HG03457 (cell line): ENCODE results near the gene OLFML2B.

ENCODE experiments used
- ATAC-seq: cut with Tn5 transposase; IDR thresholded peaks from one replicate; pipeline ENCODE4 v1.9.1; 2021; ENCODE audit warnings: moderate number of reproducible peaks; ENCODE audit not compliant: unreplicated experiment

Gene OLFML2B

DNA sequence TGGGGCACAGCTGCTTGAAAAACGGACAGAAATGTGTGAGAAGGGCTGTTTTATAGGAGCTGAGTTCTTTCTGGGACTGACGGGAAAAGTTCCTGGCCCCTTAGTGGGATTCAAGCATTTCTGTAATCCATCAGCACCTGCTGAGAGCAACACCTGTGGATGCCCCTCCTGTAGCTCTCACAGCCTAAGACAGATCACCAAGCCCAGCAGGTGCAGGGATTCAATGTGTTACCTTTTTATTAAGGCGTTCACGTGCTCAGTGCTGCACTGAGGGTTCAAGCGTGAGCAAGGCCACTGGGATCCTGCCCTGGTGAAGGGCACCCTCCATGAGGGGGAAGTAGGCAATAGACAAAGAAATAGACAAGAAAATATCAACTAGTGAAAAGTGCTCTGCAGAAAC is 14.9 kb downstream of the OLFML2B start:
- ATAC-seq, result no peak

DNA sequence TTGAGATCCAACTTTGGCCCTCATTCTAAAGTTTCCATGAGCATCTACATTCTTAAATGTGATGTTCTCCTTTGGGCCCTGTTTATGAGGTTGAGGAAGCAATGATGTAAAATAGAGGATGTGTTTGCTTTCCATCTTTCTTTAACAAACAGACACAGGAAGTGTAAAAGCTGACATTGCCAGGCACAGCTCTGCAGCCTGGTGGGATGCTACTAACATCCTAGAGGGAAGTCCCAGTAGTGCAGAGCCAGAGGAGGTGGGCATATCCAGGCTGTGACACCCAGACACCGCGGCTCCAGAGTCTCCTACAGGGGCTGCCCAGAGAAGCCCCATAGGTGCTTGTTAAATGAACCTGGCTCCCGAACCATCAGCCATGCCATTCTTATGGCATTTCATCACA is 16.2 kb downstream of the OLFML2B start:
- no peak for ATAC-seq

DNA sequence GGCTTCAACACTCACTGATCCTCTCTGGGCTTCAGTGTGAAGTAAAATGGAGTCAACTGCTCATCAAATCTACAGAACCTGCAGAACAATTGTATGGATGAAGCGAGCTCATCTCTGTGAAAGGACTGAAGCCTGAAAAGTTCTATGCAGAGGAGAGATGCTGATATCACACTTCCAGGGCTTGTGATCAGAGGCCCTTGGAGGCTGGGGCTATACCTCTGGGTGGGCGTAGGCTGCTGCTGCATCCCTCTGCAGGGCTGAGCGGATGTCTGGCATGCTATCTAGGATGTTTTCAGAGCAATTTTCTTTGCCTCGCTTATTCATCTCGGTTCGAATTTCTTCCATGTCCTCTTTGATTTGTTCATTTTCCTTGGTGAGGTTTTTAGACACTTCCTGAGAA is 17.6 kb downstream of the OLFML2B start:
- no peak for ATAC-seq

DNA sequence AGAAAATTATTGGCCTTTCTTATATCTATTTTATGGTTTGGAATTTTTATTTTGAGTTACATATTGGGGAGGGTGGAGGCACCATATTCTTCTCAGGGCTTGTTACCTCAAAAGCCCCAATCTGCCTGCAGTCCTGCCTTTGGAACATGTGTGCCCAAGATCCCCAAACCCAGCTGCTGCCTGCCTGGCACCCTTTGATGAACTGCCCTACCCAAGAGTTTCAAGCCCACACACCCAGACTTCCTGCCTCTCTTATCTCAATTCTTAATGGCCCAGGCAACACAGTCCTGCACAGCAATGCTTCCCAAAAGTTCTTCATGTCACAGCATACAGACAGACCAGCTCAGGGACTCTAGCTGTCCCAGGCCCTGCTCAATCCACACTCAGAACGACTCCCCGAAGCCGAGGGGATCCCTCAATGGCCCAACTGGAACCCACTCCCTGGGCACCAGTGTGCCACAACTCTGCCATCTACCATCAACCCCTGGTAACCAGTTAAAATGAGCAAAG is 19.2 kb downstream of the OLFML2B start:
- no peak for ATAC-seq

GRCh38 chr1:162003830-162004215 is 19.8 kb downstream of the OLFML2B start:
- ATAC-seq, result no peak

- no peak for ATAC-seq
These were observed 20.4 kb downstream of the OLFML2B start for GRCh38 chr1:162003061-162003829.

GRCh38 chr1:162000053-162000420 is 23.6 kb downstream of the OLFML2B start:
- ATAC-seq, result no peak

GRCh38 chr1:161999301-162000052 is 24.2 kb downstream of the OLFML2B start:
- ATAC-seq, result no peak

- ATAC-seq, result no peak
These were observed 24.9 kb downstream of the OLFML2B start for GRCh38 chr1:161998811-161999210.

GRCh38 chr1:161997152-161997551 is 26.5 kb downstream of the OLFML2B start:
- ATAC-seq, result no peak

DNA sequence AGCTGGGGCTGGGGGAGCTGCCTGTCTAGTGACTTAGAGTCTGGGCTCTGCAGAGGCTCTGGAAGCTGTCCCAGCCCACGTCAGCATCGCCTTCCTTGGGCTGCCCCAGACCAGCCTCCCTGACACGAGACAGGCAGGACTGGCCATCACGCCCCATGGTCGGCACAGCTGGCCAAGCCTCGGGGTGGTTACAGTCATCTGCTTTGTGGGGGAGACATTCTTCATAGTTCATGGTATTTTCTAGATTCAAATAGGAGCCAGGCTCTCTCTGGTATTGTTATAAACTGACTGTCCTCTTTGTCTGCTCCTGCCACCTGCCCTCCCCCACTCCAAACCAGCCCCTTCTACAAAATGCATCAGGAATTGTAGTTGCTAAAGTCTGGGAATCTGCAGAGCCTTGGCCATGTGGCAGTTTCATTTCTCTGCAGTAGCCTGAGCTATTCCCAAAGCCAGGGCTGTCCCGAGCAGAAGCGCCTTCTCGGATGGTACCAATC is 29.4 kb downstream of the OLFML2B start:
- no peak for ATAC-seq

DNA sequence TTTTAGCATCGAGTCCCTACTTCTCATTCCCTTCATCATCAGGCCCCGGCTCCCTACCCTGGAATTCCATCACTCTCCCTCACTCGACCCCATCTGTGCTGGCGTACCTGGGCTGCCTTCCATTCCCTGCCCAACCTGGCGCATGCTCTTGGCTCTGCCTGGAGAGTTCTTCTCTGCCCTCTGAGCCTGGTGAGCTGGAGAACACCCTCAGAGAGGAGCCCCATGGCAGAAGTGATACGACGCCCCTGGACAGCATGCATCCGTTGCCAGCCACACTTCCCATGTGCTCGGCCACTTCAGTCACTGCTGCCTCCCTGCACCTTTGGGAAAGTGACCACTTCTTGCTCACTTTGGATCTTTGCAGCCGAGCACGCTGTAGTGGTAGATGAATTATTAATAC is 30.1 kb downstream of the OLFML2B start:
- no peak for ATAC-seq

DNA sequence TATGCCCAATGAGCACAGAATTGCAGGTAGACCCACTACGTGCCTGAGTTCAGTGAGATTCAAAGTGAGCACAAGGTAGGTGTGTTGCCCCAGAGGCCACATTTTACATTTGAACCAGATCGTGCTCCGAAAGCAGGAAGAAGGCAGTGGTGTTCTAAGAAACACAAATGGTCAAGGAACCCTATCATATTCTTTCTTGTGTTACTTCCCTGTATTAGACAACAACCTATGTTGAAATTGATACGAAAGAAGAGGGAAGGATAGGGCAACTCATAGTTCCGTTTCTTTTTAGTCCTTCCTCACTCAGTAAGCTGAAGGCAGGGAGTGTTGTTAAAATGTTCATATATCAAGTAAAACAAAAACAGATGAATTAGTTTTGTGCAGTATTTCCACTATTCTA is 33.9 kb downstream of the OLFML2B start:
- ATAC-seq, result no peak

DNA sequence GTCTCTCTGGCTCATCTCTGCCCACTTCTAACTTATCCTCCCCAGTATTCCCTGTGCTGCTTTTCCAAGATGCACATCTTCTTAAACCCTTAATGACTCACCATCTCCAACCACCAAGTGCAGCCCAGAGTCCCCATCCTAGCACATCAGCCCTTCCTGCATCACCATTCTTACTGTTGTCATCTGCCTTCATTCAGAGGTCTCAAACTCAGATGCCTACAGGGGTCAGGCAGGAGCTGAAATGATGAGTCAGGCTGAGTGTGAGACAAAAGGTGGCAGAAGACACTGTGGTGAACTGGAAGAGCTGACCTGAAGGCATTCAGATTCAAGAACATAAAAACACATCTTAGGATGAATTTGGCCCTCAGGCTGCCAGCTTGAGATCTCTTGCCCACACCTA is 34.6 kb downstream of the OLFML2B start:
- no peak for ATAC-seq

DNA sequence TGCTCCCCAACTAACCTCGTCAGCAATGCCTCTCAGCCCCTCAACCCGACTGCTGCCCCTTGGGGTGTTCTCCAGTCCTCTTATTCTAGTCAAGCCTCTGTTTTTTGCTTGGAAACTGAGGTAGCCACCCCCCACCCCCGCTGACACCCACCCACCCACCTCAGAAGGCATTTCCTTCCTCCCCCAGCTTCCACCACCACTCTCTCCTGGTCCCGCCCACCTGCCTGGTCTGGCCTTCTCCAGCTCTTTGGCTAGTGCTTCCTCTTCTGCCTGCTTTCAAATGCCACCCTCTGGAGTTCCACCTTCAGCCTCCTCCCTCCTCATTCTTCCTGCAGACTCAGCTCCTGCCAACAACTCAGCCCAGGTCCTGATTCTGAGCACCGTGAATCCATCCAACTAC is 35.3 kb downstream of the OLFML2B start:
- no peak for ATAC-seq

GRCh38 chr1:161987872-161988271 is 35.8 kb downstream of the OLFML2B start:
- ATAC-seq, result no peak

DNA sequence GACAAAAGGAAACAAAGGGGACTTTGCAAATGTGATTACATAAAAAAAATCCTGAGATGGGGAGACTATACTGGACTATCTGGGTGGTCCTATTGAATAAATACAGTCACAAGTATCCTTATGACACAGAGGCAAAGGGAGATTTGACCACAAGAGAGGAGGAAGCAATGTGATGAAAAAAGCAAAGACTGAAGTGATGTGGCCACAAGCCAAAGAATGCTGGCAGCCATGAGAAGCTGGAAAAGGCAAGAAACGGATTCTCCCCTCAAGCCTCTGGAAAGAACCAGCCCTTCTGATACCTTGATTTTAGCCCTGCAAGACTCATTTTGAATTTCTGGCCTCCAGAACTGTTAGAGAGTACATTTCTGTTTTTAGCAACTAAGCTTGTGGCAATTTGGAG is 36.4 kb downstream of the OLFML2B start:
- ATAC-seq, result no peak

DNA sequence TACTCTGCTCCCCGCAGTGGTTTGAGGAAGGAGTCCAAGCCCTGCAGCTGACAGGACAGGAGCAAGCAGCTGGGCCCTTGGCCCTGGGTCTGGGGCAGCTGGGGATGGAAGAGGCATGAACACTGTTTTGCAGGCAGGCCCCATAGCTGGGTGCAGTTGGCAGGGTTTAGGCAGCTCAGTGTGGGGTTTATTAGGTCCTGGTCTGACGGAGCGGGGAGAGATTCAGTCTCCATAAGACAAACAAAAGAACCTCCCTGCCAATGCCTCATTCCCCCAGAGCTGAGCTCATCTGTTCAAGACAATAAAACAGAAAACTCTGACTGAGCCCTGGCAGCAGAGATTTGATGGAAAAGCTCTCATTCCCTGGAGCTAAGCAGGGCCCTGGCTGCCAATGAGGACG is 37.3 kb downstream of the OLFML2B start:
- ATAC-seq, result no peak

- ATAC-seq, result no peak
These were observed 38.3 kb downstream of the OLFML2B start for GRCh38 chr1:161985301-161985822.

DNA sequence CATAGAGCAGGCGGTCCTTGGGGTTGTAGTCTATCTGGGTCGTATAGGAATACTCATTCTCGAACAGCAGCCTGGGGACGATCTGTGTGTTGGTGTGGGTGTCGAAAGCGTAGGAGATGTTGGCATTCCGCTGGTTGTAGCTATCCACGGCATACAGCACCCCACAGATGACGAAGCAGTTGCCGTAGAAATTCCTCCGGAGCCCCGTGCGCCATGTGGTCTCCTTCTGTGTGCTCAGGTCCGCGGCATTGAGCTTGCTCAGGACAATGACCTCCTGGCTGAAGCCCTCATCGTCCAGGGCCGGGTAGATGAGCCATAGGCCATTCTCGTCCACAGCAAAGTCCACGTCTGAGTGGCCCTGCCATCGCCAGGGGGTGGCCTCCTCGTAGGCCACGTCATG is 39.9 kb downstream of the OLFML2B start:
- no peak for ATAC-seq

- ATAC-seq, result no peak
These were observed 40.8 kb downstream of the OLFML2B start for GRCh38 chr1:161982917-161983316.

DNA sequence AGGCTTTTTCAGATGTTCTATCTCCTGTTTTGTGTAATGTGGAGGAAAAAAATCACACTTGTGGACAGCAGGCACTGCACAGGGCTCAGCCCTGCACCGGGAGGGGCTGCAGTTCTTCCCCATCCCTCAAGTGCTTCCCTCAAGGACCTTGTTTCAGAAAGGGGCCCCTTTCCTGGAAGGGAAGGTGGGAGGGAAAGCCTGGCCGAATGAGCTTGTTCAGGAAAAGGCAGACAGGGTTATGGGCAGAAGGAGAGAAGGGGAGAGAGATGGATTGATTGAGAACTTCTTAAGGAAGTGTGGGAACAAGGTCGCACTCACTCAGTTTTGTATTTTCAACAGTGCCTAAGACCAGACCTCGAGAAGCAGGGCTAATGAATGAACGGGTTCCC is 41.2 kb downstream of the OLFML2B start:
- no peak for ATAC-seq
